CD4-positive, alpha-beta T cell treated with Interleukin-12 subunit alpha and Interleukin-12 subunit beta, for 1 hour (primary cell): Measurements from ENCODE around the gene CCSER2.
"Not testable (repeated sequence)": the region's sequence is repeated elsewhere in the genome, so short reads cannot be mapped to it uniquely, and the experiment has no call there.

ENCODE experiments used
- DNase-seq: peaks from one replicate; pipeline ENCODE4 v3.0.0-alpha.2; 2020

The CCSER2 gene

DNA sequence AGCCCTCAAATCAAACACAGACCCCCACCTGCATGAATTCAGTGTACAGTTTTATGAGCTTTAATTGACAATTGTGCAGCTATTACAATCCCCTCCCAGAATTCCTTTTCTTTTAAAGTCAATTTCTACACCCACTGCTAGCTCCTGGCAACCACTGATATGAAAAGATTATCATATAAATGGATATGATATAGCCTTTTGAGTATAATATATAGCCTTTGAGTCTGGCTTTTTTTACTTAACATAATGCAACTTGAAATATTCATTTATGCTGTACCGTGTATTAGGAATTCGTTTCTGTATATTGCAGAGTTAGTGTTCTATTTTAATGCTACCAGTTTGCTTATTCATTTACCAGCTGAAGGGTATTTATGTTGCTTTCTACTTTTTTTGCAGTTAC is 127.7 kb downstream of the CCSER2 start:
- no peak for DNase-seq

DNA sequence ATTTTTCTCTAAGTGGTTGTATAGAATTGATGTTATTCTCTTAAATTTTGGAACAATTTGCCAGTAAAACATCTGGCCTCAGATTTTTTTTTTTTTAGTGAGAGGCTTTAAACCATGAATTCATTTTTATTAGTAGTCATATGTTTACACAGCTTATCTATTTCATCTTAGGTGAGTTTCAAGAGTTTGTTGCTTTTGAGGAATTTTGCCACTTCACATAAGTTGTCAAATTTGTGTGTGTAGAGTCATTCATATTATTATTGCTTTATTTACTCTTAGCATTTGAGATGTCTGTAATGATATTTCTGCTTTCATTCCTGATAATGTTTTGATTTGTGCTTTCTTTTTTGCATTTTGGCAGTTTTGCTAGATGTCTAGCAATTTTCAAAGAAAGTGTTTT is 132.1 kb downstream of the CCSER2 start:
- DNase-seq = no peak

DNA sequence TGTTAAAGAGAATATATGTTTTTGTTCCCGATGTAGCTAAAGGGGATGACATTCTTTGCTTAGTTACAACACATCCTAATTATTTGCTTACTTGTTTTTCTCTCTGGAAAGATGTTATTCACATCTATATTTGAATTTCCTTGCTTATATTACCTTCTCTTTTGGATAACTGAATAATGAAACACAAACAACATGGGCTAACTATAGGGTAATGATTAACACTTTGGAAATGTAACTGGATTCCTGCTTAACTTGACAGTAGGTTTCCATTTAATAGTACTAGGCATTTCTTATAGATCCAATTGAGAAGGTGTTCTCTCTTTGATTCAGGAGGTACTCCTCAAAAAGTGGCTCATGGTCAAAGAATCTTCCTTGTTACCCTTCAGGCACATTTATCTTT is 141.1 kb downstream of the CCSER2 start:
- DNase-seq = no peak

DNA sequence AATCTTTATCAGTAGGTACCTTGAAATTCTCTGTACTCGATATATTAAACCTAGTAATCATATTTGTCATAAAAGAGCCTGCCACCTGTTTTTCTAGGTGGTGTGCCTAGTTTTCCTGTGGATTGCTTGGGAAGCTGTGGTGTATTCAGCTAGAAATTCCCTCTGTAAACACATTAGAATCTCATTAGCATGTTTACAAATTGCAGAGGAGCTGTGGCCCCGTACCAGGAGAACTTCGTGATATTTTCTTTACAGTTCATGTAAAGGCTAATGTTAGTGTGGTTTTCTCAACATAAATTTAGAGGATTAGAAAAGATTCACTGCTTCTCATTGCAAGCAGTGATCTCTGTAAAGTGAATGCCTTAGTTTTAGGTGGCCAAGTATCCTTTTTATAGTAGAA is 144.7 kb downstream of the CCSER2 start:
- DNase-seq = no peak

- DNase-seq = no peak
Measured at GRCh38 chr10:84477398-84478128, 149.2 kb downstream of the CCSER2 start.

DNA sequence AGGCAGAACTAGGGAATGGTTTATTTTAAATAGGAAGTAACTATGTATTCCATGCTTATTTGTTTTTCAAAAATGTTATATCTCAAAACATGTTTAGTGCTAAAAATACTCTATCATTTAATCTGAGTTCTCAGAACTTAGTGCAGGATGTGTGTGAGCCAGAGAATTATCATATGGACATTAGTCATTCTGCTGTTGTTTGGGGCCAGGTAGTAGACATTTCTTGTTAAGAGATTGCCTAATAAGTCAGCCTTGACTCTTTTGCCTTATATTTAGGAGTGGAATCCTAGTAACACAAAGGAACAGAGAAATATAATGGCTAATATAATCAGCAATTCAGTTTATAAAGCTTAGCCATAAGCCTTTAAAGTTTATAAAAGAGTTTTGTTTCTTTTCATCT is 149.8 kb downstream of the CCSER2 start:
- no peak for DNase-seq

DNA sequence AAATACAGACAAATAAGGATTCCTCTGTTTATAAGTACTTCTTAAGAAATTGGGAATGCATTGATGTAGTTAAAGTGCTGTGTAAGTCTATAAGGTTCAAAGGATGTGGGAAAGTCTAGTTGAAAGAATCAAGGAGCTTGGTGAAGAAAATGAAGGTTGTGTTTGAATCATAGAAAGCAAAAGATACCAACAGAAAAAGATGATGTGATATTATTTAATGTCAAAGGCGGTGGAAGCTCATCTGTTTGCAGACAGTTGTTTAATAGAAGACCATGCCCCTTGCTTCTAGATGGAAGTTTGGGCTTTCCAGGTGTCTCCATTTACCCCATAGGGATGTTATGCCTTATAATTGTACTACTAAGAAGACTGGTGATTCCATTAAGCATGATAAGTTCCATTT is 150.3 kb downstream of the CCSER2 start:
- no peak for DNase-seq

GRCh38 chr10:84484541-84484940 is 156.2 kb downstream of the CCSER2 start:
- DNase-seq = no peak

DNA sequence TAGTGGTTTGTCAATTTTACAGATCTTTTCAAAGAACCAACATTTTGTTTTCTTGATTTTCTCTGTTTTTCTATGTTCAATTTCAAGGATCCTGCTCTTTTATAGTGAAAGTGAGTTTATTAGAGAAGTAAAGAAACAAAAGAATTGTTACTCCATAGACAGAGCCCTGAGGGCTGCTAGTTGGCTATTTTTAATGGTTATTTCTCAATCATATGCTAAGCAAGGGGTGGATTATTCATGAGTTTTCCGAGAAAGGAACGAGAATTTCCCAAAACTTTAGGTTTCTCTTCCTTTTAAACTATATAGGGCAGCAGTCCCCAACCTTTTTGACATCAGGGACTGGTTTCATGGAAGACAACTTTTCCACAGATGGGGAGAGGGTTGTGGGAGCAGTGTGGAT is 165.0 kb downstream of the CCSER2 start:
- no peak for DNase-seq

DNA sequence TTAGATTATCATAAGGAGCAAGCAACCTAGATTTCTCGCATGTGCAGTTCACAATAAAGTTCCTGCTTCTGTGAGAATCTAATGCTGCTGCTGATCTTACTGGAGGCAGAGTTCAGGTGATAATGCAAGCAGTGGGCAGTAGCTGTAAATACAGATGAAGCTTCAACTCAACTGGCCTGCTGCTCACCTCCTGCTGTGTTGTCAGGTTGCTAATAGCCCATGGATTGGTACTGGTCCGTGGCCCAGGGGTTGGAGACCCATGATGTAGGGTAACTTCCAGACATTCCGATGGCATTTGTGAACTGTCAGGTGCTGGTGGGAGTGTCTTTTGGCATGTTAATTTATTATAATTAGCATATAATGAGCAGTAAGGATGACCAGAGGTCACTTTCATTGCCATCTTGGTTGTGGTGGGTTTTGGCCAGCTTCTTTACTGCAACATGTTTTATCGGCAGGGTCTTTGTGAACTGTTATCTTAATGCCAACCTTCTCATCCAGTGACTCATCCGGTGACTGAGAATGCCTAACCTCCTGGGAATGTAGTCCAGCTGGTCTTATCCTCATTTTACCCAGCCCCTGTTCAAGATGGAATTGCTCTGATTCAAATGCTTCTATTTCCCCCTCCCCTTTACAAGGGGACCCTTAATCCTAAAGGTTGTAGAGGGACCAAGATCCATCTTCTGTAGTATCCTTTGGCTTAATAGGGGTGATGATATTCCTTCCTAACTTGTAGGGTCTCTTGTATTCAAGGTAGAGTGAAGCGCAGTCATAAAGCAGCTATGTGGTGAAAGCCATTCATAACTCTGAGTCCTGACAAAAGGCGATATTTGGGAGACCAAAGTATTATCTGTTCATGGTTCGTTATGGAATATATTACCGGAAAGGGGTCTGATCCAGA is 165.8 kb downstream of the CCSER2 start:
- DNase-seq = no peak

- DNase-seq = no peak
Measured at GRCh38 chr10:84494849-84495180, 166.4 kb downstream of the CCSER2 start.

- no peak for DNase-seq
Measured at GRCh38 chr10:84497978-84498377, 169.6 kb downstream of the CCSER2 start.

DNA sequence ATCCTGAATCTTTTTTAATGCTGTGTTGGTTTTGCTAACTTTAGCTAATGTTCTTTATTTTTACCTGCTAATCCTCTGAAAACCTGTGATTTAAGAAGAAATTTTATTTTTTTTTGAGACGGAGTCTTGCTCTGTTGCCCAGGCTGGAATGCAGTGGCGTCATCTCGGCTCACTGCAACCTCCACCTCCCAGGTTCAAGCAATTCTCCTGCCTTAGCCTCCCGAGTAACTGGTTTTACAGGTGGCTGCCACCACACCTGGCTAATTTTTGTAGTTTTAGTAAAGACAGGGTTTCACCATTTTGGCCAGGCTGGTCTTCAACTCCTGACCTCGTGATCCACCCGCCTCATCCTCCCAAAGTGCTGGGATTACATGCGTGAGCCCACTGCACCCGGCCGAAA is 170.7 kb downstream of the CCSER2 start:
- DNase-seq = not testable (repeated sequence)

GRCh38 chr10:84499846-84500245 is 171.5 kb downstream of the CCSER2 start:
- DNase-seq = no peak

- DNase-seq = no peak
Measured at GRCh38 chr10:84510121-84510520, 181.7 kb downstream of the CCSER2 start.

DNA sequence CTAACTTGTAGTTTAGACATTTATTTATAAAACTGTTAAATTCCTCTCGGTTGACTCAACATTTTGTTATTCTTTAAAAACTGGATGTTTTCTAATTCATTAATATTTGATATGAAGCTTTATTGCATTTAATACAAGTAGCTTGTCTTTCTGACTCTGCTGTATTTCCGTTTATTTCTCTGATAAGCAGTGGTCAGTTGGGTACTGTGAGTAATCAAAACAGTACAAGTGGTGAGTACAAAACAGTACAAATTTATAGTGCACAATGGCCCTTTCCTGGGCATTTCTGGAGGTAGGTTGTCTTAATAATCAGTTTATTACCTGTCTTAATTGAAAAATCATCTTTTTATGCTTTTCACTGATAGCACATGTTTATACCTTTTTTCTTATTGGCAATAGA is 182.7 kb downstream of the CCSER2 start:
- no peak for DNase-seq

DNA sequence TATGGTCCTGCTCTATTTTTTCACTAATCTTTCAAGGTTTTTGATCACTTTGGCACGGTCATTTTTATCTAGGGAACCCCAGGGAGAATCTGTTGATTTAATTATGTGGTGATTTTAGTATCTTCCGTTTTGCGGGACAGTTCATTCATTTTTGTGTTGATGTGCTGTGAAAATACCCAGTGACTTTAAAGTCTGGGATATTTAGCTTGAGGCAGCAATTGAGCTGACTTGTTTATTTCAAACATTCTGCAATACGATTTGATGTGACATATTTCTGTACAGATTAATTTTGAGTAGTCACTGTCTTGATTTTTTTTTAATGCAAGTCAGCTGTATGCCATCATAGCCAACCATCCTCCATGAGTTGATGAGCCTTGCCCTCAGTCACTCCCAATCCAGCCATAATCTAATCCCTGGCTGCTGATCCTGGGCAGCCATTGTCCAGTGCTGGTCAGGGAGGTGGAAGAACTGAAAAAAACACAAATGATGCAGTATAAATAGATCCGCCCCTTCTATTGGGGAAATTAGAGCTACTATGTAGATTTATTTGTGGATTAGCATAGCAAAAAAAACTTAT is 183.4 kb downstream of the CCSER2 start:
- no peak for DNase-seq

DNA sequence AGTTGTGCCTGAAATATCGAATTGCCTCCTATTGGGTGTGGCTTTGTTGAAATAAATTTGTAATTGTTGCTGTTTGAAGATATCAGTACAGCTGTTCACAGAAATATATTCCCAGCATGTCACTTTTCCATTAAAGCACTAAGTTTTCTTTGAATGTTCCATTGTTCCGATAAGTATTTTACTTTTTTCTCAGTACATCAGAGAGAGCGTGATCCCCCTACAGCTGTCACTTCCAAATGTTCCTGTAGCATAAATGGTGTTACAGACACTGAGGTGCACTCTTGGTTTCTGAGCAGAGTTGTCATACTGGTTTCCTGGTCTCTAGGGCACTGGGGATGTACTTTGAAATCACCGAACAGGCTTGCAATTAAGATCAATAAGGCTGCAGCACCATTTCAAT is 189.2 kb downstream of the CCSER2 start:
- no peak for DNase-seq

GRCh38 chr10:84519235-84519634 is 190.8 kb downstream of the CCSER2 start:
- DNase-seq = no peak

DNA sequence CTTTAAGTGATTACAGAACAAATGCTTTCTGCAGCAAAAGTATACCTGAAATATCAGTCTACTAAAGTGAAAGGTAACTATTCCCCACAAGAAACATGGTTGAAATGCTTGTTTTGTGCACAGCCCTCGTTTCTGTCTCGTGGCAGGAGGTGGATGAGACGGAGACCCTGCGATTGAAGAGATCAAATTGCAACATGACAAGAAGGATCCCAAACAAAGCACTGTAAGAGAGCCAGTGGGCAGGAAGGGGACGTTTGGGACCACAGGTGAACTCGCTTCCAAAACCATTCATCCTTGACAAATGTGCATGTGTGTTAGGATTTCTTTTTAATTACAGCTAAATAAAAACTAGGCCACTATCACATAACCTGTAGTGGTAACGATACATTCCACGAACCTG is 192.6 kb downstream of the CCSER2 start:
- DNase-seq = no peak

DNA sequence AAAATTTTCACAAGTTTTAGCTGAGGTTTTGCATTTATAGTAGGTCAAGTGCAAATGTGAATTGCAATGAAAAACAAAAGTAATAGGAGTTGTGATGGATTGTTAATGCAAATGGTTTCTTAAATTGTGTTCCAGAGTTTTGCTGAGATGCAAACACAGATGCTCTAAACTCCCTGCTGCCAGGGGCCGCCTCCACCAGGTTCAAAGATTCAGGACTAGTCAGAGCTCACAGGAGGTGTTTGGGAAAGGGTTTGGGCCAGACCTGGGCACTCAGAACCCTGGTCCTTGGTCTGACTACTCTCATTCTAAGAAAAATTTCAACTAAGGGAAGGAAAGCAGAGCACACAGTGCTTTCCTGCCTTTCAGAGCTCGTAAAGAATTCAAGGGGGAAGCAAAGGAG is 193.1 kb downstream of the CCSER2 start:
- DNase-seq = no peak

GRCh38 chr10:84522612-84523462 is 194.4 kb downstream of the CCSER2 start:
- DNase-seq = no peak

DNA sequence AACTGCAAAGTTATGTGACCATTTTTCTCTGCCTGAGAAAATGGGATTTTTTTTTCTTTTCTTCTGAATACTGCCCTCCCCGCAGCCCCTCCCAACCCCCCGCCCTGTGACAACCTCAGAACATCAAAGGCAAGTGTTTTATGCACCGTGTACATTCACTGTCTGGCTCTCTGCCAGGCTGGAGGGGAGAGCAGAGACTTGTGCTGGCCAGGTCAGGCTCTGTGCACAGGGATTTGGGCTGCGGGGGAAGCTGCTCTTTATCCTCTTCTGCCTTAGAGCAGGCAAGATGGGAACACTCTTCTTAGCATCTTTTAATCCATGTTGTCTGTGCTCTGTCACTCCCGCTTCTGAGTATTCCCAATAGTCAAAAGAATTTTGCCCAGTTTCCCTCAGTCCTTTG is 195.1 kb downstream of the CCSER2 start:
- no peak for DNase-seq
